G401.6 (cell line): ENCODE results near the gene TMEM190.
A peak's percentile ranks its signal among the peaks of the same experiment; 100 is the strongest.
"Not testable (repeated sequence)": the region's sequence is repeated elsewhere in the genome, so short reads cannot be mapped to it uniquely, and the experiment has no call there.

Source experiments
- FAIRE-seq: peaks from 2 replicates; lab custom pipeline; 2012; peaks lifted over from hg19 to GRCh38; lab: Jason Lieb, UNC

TMEM190 gene

GRCh38 chr19:55391702-55392615, 15.3 kb downstream of the TMEM190 start:
- no peak for FAIRE-seq

- FAIRE-seq: no peak
Measured at GRCh38 chr19:55392820-55393761, 16.5 kb downstream of the TMEM190 start.

DNA sequence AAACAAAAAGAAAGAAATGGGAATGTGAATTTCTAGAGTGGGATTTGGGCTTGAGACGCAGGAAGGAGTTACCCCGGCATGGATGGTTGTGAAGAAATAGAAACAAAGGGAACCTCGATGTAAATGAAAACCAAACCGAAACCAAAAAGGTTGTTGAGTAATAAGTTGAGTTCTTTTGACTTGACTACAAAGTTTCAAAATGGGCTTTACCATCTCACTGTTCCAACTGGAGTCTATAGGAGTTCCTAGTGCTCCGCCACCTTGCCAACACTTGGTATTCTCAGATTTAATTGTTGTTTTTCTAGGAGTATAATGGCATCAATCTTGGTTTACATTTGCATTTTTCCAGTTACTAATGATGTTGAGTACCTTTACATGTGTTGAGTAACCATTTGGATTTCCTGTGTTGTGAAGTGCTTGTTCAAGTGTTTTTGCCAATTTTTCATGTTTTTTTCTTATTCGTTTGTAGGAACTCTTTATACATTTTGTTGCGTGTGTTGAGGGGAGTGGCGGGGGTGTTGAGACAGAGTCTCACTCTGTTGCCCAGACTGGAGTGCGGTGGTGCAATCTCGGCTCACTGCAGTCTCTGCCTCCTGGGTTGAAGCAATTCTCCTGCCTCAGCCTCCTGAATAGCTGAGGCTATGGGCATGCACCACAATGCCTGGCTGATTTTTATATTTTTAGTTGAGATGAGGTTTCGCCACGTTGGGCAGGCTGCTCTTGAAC, 21.7 kb downstream of the TMEM190 start:
- FAIRE-seq: peak; percentile 61

DNA sequence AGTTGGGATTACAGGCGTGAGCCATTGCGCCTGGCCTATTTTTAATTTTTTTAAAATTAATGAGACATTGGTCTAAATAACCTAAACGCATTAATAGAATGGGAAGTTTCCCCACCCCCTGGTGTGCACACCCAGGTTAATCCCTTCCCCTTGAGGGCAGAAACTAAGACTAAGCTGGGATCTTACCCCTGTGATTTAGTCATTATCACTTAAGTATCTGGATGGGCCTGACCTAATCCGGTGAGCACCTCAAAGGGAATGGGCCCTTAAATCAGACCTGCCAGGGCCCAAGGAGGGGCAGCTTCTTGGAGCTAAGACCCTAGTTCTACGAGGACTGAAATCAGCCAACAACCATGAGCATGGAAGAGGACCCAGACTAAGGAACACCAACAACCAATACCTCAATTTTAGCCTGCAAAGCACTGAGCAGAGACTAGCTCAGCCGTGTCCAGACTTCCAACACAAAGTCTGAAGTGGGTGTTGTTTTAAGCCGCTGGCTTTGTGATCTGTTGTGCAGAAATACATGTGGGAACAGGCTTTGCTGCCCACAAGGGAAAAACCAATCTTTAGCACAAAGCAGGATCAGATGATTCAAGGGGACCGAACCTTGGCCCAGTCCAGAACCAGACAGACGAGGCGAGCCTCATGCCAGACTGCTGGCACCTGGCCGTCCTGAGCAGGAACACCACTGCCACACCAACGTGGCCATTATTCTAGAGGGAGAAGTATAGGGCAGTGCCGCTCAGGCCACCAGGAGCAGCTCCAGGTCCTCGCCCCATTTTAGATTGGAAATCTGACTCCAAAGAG, 23.9 kb downstream of the TMEM190 start:
- FAIRE-seq: peak; percentile 95

GRCh38 chr19:55401390-55401789, 24.8 kb downstream of the TMEM190 start:
- FAIRE-seq: not testable (repeated sequence)

GRCh38 chr19:55402509-55402908, 25.9 kb downstream of the TMEM190 start:
- FAIRE-seq: no peak

DNA sequence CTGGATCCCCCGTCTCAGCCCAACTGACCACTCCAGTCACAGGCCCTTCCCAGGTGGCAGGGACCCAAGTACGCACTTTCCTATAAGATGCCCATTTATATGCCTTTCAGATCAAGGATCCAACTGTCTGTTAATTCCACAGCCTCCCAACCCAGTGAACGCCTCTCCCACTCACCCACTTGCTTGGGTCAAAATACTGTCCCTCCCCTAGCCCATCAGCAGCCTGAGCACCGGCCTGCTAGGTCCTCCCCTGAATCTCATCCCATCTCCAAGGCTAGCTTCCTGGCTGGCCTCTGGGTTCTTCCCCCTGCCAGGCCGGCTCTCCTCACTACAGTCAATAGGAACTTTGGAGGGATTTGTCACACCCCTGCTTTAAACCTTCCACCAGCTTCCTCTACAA, 29.0 kb downstream of the TMEM190 start:
- FAIRE-seq: no peak

GRCh38 chr19:55406091-55406825, 29.6 kb downstream of the TMEM190 start:
- no peak for FAIRE-seq

DNA sequence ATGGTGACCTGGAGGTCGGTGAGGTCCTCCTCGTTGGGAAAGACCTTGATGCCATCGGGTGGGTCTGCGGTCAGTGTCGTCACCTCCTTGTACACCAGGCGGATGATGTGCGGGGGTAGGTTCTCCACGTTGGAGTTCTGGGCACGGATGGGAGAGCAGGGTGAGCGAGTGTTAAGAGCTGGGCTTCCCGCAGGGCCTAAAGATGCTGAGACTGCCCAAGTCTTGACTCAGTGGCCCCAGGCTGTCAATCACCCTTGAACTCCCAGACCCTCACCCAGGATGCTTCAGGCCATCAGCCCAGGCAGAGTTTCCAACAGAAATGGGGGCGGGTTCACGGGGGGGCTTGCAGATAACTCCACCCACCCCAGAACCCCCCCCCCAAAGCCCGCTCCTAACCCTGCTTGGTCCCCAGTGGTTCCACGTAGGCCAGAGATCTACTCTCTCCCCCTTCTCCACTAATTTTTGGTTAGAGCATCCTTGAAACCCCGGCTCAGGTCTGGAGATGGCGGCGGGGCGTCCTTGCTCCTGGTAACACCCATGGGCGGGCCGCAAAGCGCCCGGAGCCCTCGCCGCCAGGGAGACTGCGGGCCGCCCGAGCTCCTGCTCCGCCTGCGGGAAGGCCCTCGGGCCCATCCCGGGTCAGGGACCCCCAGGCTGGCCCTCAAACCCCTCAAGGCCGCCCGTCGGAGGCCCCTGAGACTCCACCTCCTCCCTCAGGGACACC, 30.4 kb downstream of the TMEM190 start:
- FAIRE-seq: no peak

DNA sequence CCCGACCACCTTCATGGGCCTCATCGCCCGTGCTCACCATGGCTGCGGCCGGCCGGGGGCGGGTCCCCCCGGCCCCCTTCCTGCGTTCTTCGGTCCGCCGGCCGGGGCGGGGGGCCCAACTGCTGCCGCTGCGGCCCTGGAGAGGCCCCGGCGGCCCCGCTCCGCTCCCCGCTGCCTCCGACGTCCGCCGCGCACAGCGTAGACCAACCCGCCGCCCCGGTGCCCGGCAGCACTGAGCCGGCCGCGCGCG, 30.8 kb downstream of the TMEM190 start, which contains the start of gene UBE2S:
TSS of gene UBE2S (minus strand) at position 239 of the 250 bp plus-strand sequence. CDS start at position 40, 199 bp downstream.
- FAIRE-seq: not testable (repeated sequence)

GRCh38 chr19:55407800-55408532, 31.3 kb downstream of the TMEM190 start:
- peak; percentile 98 for FAIRE-seq

DNA sequence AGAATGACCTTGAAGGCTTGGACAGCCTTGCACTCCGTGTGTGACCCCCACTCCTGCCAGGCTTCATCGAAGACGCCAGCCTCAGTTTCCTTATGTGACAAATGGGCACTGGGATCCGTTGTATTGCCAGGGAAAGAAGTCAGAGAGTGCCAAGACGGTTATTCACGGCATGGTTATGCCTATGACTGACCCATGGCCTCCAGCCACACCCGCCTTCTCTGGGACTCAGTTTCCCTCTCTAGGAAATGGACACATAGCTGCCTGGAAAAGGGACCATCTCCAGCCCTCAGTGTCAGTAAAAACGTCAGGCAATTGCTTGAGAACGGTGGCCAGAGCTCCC, 31.9 kb downstream of the TMEM190 start:
- FAIRE-seq: no peak

- not testable (repeated sequence) for FAIRE-seq
Measured at GRCh38 chr19:55409179-55409578, 32.6 kb downstream of the TMEM190 start.

- no peak for FAIRE-seq
Measured at GRCh38 chr19:55410168-55410567, 33.5 kb downstream of the TMEM190 start.

DNA sequence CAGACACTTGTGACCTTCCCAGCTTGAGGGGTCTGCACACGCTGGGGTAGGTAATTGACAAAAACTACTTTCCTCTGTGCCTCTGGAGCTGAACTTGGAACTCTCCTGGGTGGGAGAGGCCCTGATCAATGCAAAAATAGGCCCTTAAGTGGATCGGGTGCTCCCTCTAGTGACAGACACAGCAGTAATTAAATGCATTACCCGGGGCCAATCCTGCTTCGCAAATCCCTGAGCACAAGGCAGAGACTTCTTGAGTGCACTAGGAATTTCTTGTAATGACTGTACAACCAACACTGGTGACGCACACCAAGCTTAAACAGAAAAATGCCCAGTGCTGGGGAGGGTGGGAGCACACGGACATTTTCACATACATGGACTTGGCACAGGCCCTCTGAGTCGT, 41.6 kb downstream of the TMEM190 start:
- FAIRE-seq: peak; percentile 91

DNA sequence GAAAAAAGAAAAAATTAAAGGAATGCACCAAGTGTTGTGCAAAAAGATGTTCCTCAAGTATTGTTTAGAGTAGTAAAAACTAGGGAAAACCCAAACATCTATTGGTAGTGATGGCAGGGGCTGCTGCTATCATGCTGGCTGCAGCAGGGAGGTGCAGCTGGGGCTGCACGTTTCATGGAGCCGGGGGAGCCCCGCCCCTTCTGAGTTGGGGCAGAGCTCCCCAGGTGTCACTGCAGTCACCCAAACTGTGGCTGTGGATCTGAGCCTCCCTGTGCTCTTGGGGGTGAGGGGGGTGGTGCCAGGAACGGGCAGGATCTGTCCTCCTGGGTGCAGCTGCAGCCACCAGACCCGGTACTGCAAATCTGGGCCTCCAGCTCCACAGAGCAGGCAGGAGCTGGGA, 42.5 kb downstream of the TMEM190 start:
- no peak for FAIRE-seq

- no peak for FAIRE-seq
Measured at GRCh38 chr19:55419624-55420236, 43.1 kb downstream of the TMEM190 start.

DNA sequence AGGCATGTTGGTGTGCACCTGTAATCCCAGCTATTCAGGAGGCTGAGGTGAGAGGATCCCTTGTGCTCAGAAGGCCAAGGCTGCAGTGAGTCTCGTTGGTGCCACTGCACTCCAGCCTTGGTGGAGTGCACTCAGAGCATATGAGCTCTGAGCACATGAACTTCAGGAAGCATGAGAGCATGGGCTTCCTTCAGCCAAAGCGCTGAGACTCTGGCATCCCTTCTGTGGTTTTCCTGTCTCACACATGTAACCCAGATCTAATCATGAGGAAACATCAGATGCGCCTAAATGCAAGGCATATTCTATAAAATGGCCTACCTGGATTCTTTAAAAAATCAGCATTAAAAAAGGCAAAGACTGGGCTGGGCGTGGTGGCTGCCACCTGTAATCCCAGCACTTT, 44.7 kb downstream of the TMEM190 start:
- not testable (repeated sequence) for FAIRE-seq
